ENCODE results near the gene IMMP2L. TPM values are rescaled to one million over a fixed set of nuclear protein-coding genes. Genes with fewer than 3 reads are reported as not detected.

Gene IMMP2L
- total and polyA plus RNA-seq, 2 of the 4 experiments (the other 2 are of a cell fraction), result 5.8 to 9.3 TPM

- dilution Hi-C loops (cut with HindIII; ENCODE audit: low sequenced_read_pairs, unreplicated experiment), result no loop called here
- no TSS peak for BruUV-seq (replicated peaks)
- no peak overlapping the region for H3K4me3 ChIP-seq (ENCODE audit: insufficient read depth, low read depth, low read length)
- TF ChIP-seq FOS (IDR thresholded peaks at IDR 0.05; ENCODE audit: low read depth, low read length) (no peak), MAFK (IDR thresholded peaks at IDR 0.05; ENCODE audit: low read depth, low read length) (peak; percentile 55)
- no peak overlapping the region for H2BK5ac ChIP-seq (ENCODE audit: low read depth, low read length, poor library complexity, severe bottlenecking)
- no peak overlapping the region for H2AK5ac ChIP-seq (ENCODE audit: low read depth, low read length)
- ChIA-PET POLR2A (ENCODE audit: unreplicated experiment) (no interaction called here), CTCF (no interaction called here)
- ATAC-seq (ENCODE audit: low read depth) (no peak), DNase-seq (no peak)
- no peaks in the 10 kb centered on the region for H3K79me1 ChIP-seq (ENCODE audit: low read depth in 1 of 2, low read length in 2 of 2)
- H3K4ac ChIP-seq (ENCODE audit: low read depth, low read length), result no peak overlapping the region
- no peak overlapping the region for H2BK120ac ChIP-seq (ENCODE audit: low read depth, low read length)
- intact Hi-C loops (cut with micrococcal nuclease), result no loop called here
- H3K36me3 ChIP-seq (ENCODE audit: control insufficient read depth, insufficient read depth, low read length), result no peaks in the 10 kb centered on the region
- no peak overlapping the region for H2BK15ac ChIP-seq (ENCODE audit: low read depth, low read length)
- H4K91ac ChIP-seq (ENCODE audit: insufficient read depth, low read depth, low read length), result no peak overlapping the region
- H3K27ac ChIP-seq (ENCODE audit: insufficient read depth, low read length), result no peak overlapping the region
- no peak overlapping the region for H2AFZ ChIP-seq (replicated peaks; ENCODE audit: low read length, poor library complexity)
- no peak overlapping the region for H3K4me2 ChIP-seq (ENCODE audit: low read depth, low read length)
- H3K23ac ChIP-seq (ENCODE audit: low read depth, low read length), result no peak overlapping the region
- H3K9me3 ChIP-seq (ENCODE audit: control insufficient read depth, insufficient read depth, low read length), result no peaks in the 10 kb centered on the region
- no peaks in the 10 kb centered on the region for H3K9me1 ChIP-seq (ENCODE audit: insufficient read depth, low read length)
- H3K4me1 ChIP-seq (ENCODE audit: control insufficient read depth, insufficient read depth, low read length), result no peaks in the 10 kb centered on the region
- no peaks in the 10 kb centered on the region for H3K27me3 ChIP-seq (ENCODE audit: control insufficient read depth, insufficient read depth, low read length)
- H2AK9ac ChIP-seq (replicated peaks; ENCODE audit: low read depth, low read length, poor library complexity), result no peak overlapping the region
- H3K56ac ChIP-seq (ENCODE audit: extremely low read depth, insufficient read depth, low read length), result no peak overlapping the region
- no peak overlapping the region for H3K14ac ChIP-seq (replicated peaks; ENCODE audit: low read depth, low read length)
- H3K9ac ChIP-seq (ENCODE audit: low read depth, low read length), result no peak overlapping the region
- in situ Hi-C loops (cut with MboI; ENCODE audit: low sequenced_read_pairs), result no loop called here
- no CpG with 5 or more reads among the region's 1 CpG for WGBS, 2 experiments (ENCODE audit: extremely low coverage in 2 of 2, insufficient read length in 1 of 2)
- H2BK20ac ChIP-seq (ENCODE audit: low read depth, low read length), result no peak overlapping the region
- H3K18ac ChIP-seq (ENCODE audit: low read depth, low read length), result no peak overlapping the region
- no peak overlapping the region for H4K8ac ChIP-seq (ENCODE audit: low read depth in 2 of 2, low read length in 2 of 2)
- H4K20me1 ChIP-seq (ENCODE audit: insufficient read depth, low read length), result no peaks in the 10 kb centered on the region
- no peak overlapping the region for H4K5ac ChIP-seq (ENCODE audit: low read depth, low read length)
These were observed 352.2 kb downstream of the IMMP2L start for GRCh38 chr7:111210043-111210442.
